ENCODE data around the gene TADA3. TPM values are rescaled to one million over a fixed set of nuclear protein-coding genes. Genes with fewer than 3 reads are reported as not detected.

Gene TADA3
- total and polyA plus RNA-seq, 9 of the 15 experiments (the other 6 are each of a cell fraction or from before 2014, with no cell fraction given), result 4.1 to 110 (median 74.8) TPM

- TF ChIP-seq ZBTB8A (IDR thresholded peaks at IDR 0.05; ENCODE audit: partially characterized antibody) (no peak), TAF7 (tag; IDR thresholded peaks at IDR 0.05) (no peak), TAF15 (IDR thresholded peaks at IDR 0.05; ENCODE audit: low read depth, low read length) (no peak), POLR2AphosphoS5 (IDR thresholded peaks at IDR 0.05; ENCODE audit: control insufficient read depth, insufficient read depth, low read depth, low read length) (peak; percentile 5; the same call in 1 of the 2 replicates), PYGO2 (tag; IDR thresholded peaks at IDR 0.05) (no peak), CCNT2 (IDR thresholded peaks at IDR 0.05; ENCODE audit: borderline replicate concordance, extremely low read depth, insufficient read length, low read depth, low read length) (no peak), RFX5 (IDR thresholded peaks at IDR 0.05; ENCODE audit: low read depth, low read length) (no peak), CBX5 (IDR thresholded peaks at IDR 0.05; ENCODE audit: borderline replicate concordance, low read depth) (no peak), ETS1 (conservative IDR thresholded peaks at IDR 0.05; ENCODE audit: control insufficient read depth, low read depth, low read length) (no peak), EGR1 (conservative IDR thresholded peaks at IDR 0.05) (no peak), ZNF324 (CRISPR knock-in tag; IDR thresholded peaks at IDR 0.05) (no peak), FOXK2 (conservative IDR thresholded peaks at IDR 0.05 in 1 of 2, IDR thresholded peaks at IDR 0.05 in 1 of 2; ENCODE audit: low read depth in 2 of 2) (no peak), CBX3 (IDR thresholded peaks at IDR 0.05; ENCODE audit: borderline replicate concordance in 1 of 2, low read length in 2 of 2) (0 out of 3 replicates have a peak, but pooled peaks of 1 of the 2 experiments have one; percentile 16), MXI1 (IDR thresholded peaks at IDR 0.05; ENCODE audit: low read depth, low read length) (no peak), E2F3 (CRISPR knock-in tag; IDR thresholded peaks at IDR 0.05) (no peak), CBFB (CRISPR knock-in tag; IDR thresholded peaks at IDR 0.05) (0 out of 2 replicates have a peak, but pooled peaks have one; percentile 34), MNT (conservative IDR thresholded peaks at IDR 0.05) (no peak), KLF6 (CRISPR knock-in tag; IDR thresholded peaks at IDR 0.05; ENCODE audit: borderline replicate concordance) (no peak), RAD51 (IDR thresholded peaks at IDR 0.05; ENCODE audit: borderline replicate concordance, low read depth) (no peak), CBFA2T2 (conservative IDR thresholded peaks at IDR 0.05) (no peak), POLR2G (IDR thresholded peaks at IDR 0.05; ENCODE audit: low read depth, low read length) (peak; percentile 66), KDM1A (IDR thresholded peaks at IDR 0.05) (peak; percentile 18 to 57; a peak in 1 of 4 replicates), HMG20A (CRISPR knock-in tag; conservative IDR thresholded peaks at IDR 0.05) (no peak)
- TF ChIP-seq, protein P1, sequence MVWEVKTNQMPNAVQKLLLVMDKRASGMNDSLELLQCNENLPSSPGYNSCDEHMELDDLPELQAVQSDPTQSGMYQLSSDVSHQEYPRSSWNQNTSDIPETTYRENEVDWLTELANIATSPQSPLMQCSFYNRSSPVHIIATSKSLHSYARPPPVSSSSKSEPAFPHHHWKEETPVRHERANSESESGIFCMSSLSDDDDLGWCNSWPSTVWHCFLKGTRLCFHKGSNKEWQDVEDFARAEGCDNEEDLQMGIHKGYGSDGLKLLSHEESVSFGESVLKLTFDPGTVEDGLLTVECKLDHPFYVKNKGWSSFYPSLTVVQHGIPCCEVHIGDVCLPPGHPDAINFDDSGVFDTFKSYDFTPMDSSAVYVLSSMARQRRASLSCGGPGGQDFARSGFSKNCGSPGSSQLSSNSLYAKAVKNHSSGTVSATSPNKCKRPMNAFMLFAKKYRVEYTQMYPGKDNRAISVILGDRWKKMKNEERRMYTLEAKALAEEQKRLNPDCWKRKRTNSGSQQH (CRISPR knock-in tag; IDR thresholded peaks at IDR 0.05), result no peak
Observed at GRCh38 chr3:9828801-9829755, 36.8 kb upstream of the TADA3 start (continued).

Measured in K562 (cell line).